Stomach (tissue), 9 donors: ENCODE data around the gene PWWP3B. TPM values are rescaled to one million over a fixed set of nuclear protein-coding genes. Genes with fewer than 3 reads are reported as not detected.
A peak's percentile ranks its signal among the peaks of the same experiment; 100 is the strongest.

Experiments
- DNase-seq, 2 donors: peaks; one replicate each; pipeline versions ENCODE4 v3.0.0 to v3.0.0-alpha.2; 2013 to 2019
- H3K27ac ChIP-seq, 5 donors: fragments of 200-600 bp in 4 of 5; sonication (generic) in 4 of 5; one replicate each; pipeline ENCODE4 v1.5.1; 2013 to 2019; ENCODE audit warnings: mild to moderate bottlenecking in 1 of 5, moderate library complexity in 1 of 5
- H3K27me3 ChIP-seq, 3 donors: fragments of 200-600 bp; sonication (generic); one replicate each; pipeline ENCODE4 v1.5.1; 2017 to 2019; ENCODE audit warnings: mixed run types in 1 of 3
- H3K36me3 ChIP-seq, 4 donors: fragments of 200-600 bp; sonication (generic); 1 replicate in 3 of 4; 2 replicates in 1 of 4; pipeline ENCODE4 v1.5.1; 2016 to 2019
- H3K4me1 ChIP-seq, 4 donors: fragments of 200-600 bp; sonication (generic); one replicate each; pipeline ENCODE4 v1.5.1; 2016 to 2019
- H3K4me3 ChIP-seq, 4 donors: fragments of 200-600 bp; sonication (generic) in 3 of 4; one replicate each; pipeline ENCODE4 v1.5.1; 2016 to 2019; ENCODE audit warnings: mild to moderate bottlenecking in 1 of 4
- H3K9me3 ChIP-seq, 4 donors: fragments of 200-600 bp; sonication (generic); one replicate each; pipeline ENCODE4 v1.5.1; 2016 to 2019
- CTCF ChIP-seq, 7 experiments: fragments of 450-650 bp in 4 of 7; fragments of 200-600 bp in 3 of 7; sonication (generic) in 3 of 7; IDR thresholded peaks; one replicate each; pipeline ENCODE4 v1.5.1; 2016 to 2019; ENCODE audit warnings: antibody characterized with exemption in 7 of 7, control low read depth in 2 of 7, mild to moderate bottlenecking in 1 of 7
- EP300 ChIP-seq: sonication (generic); formaldehyde crosslinking; IDR thresholded peaks from one replicate; pipeline ENCODE4 v1.6.1; 2017; ENCODE audit warnings: antibody characterized with exemption
- POLR2A ChIP-seq, 4 donors: fragments of 450-650 bp; IDR thresholded peaks; one replicate each; pipeline ENCODE4 v1.6.1; 2016; ENCODE audit warnings: antibody characterized with exemption in 4 of 4, control low read depth in 2 of 4, mild to moderate bottlenecking in 1 of 4, moderate library complexity in 1 of 4
- POLR2AphosphoS5 ChIP-seq, 3 donors: sonication (generic); formaldehyde crosslinking; IDR thresholded peaks; one replicate each; pipeline ENCODE4 v1.6.1; 2016; ENCODE audit warnings: antibody characterized with exemption in 3 of 3
- WGBS, 5 donors: extraction: QIAGEN DNeasy Blood & Tissue Kit in 3 of 5; methylation state at CpG; one replicate each; pipeline versions ENCODE4 v1.1.5 to v1.1.7; 2013 to 2018; 5-methylcytosine and 5-hydroxymethylcytosine counted together
- intact Hi-C: fragments of 100-400 bp; cut with DNase I; formaldehyde crosslinking; loops from one replicate; pipeline ENCODE4 v1.15.1; 2023; ENCODE audit warnings: low total_unique reads
- polyA plus RNA-seq, 3 donors: library from polyadenylated mRNA; stranded (reverse); fragments of 200-250 nt; gene quantifications; one replicate each; pipeline ENCODE4 v1.2.3, GENCODE V29; 2013
- total RNA-seq, 5 donors: library from RNA; depleted of rRNA; stranded (reverse); fragments of >200 nt; gene quantifications; one replicate each; pipeline versions ENCODE4 v1.1.0 to v1.2.3, GENCODE V29; 2014 to 2016
- donor health status: healthy with polysubstance abuse.
- donor health status: Bipolar disorder and iron deficiency.
- donor health status: healthy.

PWWP3B gene
- total and polyA plus RNA-seq, 8 donors, result under 0.01 to 4.9 (median 1.2) TPM; not detected in 1

GRCh38 chrX:106159861-106160282 lies 8.2 kb upstream of the PWWP3B start:
- intact Hi-C loops, result no loop called here

GRCh38 chrX:106170318-106170717 lies 2.2 kb downstream of the PWWP3B start:
- H3K4me3 ChIP-seq, result no peak overlapping the region
- intact Hi-C loops, result no loop called here
- H3K36me3 ChIP-seq, result no peaks in the 10 kb centered on the region
- TF ChIP-seq CTCF (IDR thresholded peaks at IDR 0.05) (peak in 4 of 7 experiments; percentile 15 to 52 (median 36)), POLR2AphosphoS5 (IDR thresholded peaks at IDR 0.05) (no peak)
- H3K9me3 ChIP-seq, result no peaks in the 10 kb centered on the region
- WGBS, 5 donors, result 0 to 21% (median 18%) methylated on average over 1 of the region's 1 CpG
- peaks cover 0 to 6% (median 0%) of the 10 kb centered on the region in 3 donors for H3K27me3 ChIP-seq
- H3K27ac ChIP-seq, result no peak overlapping the region
- no peaks in the 10 kb centered on the region for H3K4me1 ChIP-seq
- DNase-seq, result peak in 1 of 2 donors; percentile 39

More at GRCh38 chrX:106159861-106160282, 8.2 kb upstream of the PWWP3B start:
- Histone ChIP-seq H3K36me3 (no peaks in the 10 kb centered on the region), H3K27me3 (no peaks in the 10 kb centered on the region), H3K27ac (no peak overlapping the region), H3K9me3 (no peaks in the 10 kb centered on the region), H3K4me1 (no peaks in the 10 kb centered on the region), H3K4me3 (no peak overlapping the region)
- DNase-seq, result no peak
- TF ChIP-seq EP300 (no peak), POLR2A (IDR thresholded peaks at IDR 0.05) (no peak), POLR2AphosphoS5 (IDR thresholded peaks at IDR 0.05) (no peak), CTCF (IDR thresholded peaks at IDR 0.05) (no peak)

GRCh38 chrX:106171293-106171820 lies 3.3 kb downstream of the PWWP3B start:
- 65 to 94% (median 79%) methylated on average over 3 of the region's 3 CpGs for WGBS, 5 donors
- no peaks in the 10 kb centered on the region for H3K9me3 ChIP-seq
- intact Hi-C loops, result no loop called here
- no peak for TF ChIP-seq POLR2A (IDR thresholded peaks at IDR 0.05)
- TF ChIP-seq POLR2AphosphoS5 (IDR thresholded peaks at IDR 0.05), result no peak
- no peak for TF ChIP-seq EP300
- TF ChIP-seq CTCF (IDR thresholded peaks at IDR 0.05), result no peak
- no peak overlapping the region for H3K27ac ChIP-seq
- peaks cover 0 to 10% (median 0%) of the 10 kb centered on the region in 3 donors for H3K27me3 ChIP-seq
- no peaks in the 10 kb centered on the region for H3K36me3 ChIP-seq
- no peaks in the 10 kb centered on the region for H3K4me1 ChIP-seq
- DNase-seq, result no peak
- H3K4me3 ChIP-seq, result no peak overlapping the region

- Histone ChIP-seq H3K36me3 (no peaks in the 10 kb centered on the region), H3K4me1 (no peaks in the 10 kb centered on the region), H3K27me3 (peaks cover 0 to 7% (median 0%) of the 10 kb centered on the region in 3 donors), H3K27ac (no peak overlapping the region), H3K9me3 (peaks cover 0 to 9% (median 2%) of the 10 kb centered on the region in 4 donors), H3K4me3 (no peak overlapping the region)
- TF ChIP-seq POLR2AphosphoS5 (IDR thresholded peaks at IDR 0.05), result no peak
- TF ChIP-seq EP300, result no peak
- no peak for TF ChIP-seq POLR2A (IDR thresholded peaks at IDR 0.05)
- TF ChIP-seq CTCF (IDR thresholded peaks at IDR 0.05), result no peak
- DNase-seq, result peak in 1 of 2 donors; percentile 77
- intact Hi-C loops, result no loop called here
- WGBS, 5 donors, result 23 to 49% (median 40%) methylated on average over 22 of the region's 22 CpGs
Observed at GRCh38 chrX:106177106-106177981, 9.2 kb downstream of the PWWP3B start.
